Prostate gland (tissue), 2 donors: ENCODE data around the gene KRT76. TPM values are rescaled to one million over a fixed set of nuclear protein-coding genes. Genes with fewer than 3 reads are reported as not detected.

Experiments used
- DNase-seq: peaks from one replicate; pipeline ENCODE4 v3.0.0-alpha.2; 2019; ENCODE audit warnings: low spot score
- H3K27ac ChIP-seq, 2 donors: fragments of 200-600 bp; sonication (generic); 2 replicates each; pipeline ENCODE4 v1.5.1; 2017 to 2019
- H3K27me3 ChIP-seq: fragments of 200-600 bp; sonication (generic); replicated peaks from 2 replicates; pipeline ENCODE4 v1.5.1; 2019; ENCODE audit not compliant: insufficient read depth
- H3K36me3 ChIP-seq, 2 donors: fragments of 200-600 bp; sonication (generic); 1 replicate in 1 of 2; 2 replicates in 1 of 2; pipeline versions ENCODE4 v1.5.1 to v1.8.1; 2017 to 2019
- H3K4me1 ChIP-seq: fragments of 200-600 bp; sonication (generic); replicated peaks from 2 replicates; pipeline ENCODE4 v1.5.1; 2019
- H3K4me3 ChIP-seq, 2 donors: fragments of 200-600 bp; sonication (generic); 2 replicates each; pipeline ENCODE4 v1.5.1; 2017 to 2019
- H3K9me3 ChIP-seq: fragments of 200-600 bp; sonication (generic); 2 replicates; pipeline ENCODE4 v1.5.1; 2017
- POLR2A ChIP-seq: fragments of 450-650 bp; IDR thresholded peaks from one replicate; pipeline ENCODE4 v1.6.1; 2016; ENCODE audit warnings: antibody characterized with exemption, mild to moderate bottlenecking
- POLR2AphosphoS5 ChIP-seq: sonication (generic); formaldehyde crosslinking; IDR thresholded peaks from one replicate; pipeline ENCODE4 v1.6.1; 2017; ENCODE audit warnings: antibody characterized with exemption
- WGBS: methylation state at CpG from one replicate; pipeline ENCODE4 v1.1.5; 2018; 5-methylcytosine and 5-hydroxymethylcytosine counted together
- intact Hi-C: fragments of 100-400 bp; cut with DNase I; formaldehyde crosslinking; loops from one replicate; pipeline ENCODE4 v1.14.2; 2022
- total RNA-seq, 2 donors: library from RNA; depleted of rRNA; stranded (reverse); fragments of >200 nt; gene quantifications; one replicate each; pipeline ENCODE4 v1.1.0, GENCODE V29; 2016
- TF ChIP-seq, protein P1 (sequence below), 4 experiments: fragments of 200-600 bp in 2 of 4; fragments of 450-650 bp in 2 of 4; sonication (generic) in 2 of 4; IDR thresholded peaks; 1 replicate in 3 of 4; 2 replicates in 1 of 4; pipeline ENCODE4 v1.5.1; 2016 to 2019; ENCODE audit warnings: antibody characterized with exemption in 4 of 4, mild to moderate bottlenecking in 2 of 4, moderate library complexity in 2 of 4

KRT76 gene
- total RNA-seq, 2 donors from 2014 or later, result not detected

DNA sequence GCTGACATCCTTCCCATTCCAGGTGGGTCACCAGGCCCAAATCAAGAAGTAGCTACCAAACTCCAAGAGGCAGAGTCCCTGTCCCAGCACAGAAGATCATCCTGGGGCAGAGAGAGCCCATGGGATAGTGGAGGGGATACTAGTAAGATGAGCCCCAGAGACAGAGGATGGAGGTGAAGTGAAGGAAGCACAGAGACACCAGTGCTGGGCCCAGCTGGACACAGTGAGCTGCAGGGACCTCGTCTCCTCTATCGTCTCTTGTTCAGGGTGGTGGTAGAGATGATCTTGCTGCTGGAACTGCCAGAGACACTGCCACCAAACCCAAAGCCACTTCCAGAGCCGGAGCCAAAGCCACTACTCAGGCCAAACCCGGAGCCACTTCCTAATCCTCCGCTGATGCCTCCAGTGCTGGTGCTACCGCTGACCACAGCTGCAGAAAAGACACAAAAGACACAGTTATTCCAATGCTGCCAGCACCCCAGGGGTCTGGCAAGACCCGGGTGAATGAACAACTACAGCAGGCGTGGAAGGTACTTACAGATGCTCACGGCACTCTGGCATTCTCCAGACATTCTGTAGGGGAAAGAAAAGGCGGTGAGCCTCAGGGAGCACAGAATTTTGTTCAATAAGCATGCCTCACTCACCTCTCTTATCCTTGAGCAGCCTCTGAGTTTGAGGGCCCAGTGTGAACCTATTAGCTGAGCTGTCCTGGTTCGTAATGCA lies 29.8 kb upstream of the KRT76 start:
- 91% methylated on average over 11 of the region's 11 CpGs for WGBS

DNA sequence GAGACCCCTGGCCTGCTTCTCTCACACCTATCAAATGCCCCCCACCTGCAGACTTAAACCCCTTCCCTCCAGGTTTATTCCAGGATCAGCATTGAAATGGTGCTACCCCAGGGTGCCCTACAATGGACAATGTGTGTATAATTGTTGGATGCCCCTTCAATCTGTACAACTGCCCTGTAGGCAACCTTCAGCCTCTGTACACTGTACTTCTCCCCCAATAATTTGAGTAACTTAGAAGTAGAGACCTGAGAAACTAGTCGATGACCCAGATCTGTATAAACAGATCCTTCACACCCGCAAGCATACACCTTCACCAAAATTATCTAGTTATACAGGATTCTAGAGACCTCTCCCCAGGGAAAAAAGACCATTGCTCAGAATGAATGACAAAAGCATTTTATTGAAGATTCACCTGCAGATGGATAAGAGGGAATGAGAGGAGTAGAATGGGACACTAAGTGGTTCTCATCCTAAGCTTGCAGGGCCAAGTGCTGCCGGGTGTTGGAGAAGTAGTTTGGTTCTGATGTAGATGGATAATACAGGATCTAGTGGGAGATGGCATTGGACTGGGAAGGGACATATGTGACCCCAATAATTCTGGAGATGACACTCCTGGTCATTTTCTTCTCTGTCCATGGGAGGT lies 29.1 kb upstream of the KRT76 start:
- Histone ChIP-seq H3K36me3 (no peaks in the 10 kb centered on the region), H3K4me1 (no peaks in the 10 kb centered on the region), H3K27me3 (peaks cover 18% of the 10 kb centered on the region), H3K9me3 (no peaks in the 10 kb centered on the region), H3K27ac (no peak overlapping the region), H3K4me3 (no peak overlapping the region)
- intact Hi-C loops, result no loop called here
- no peak for TF ChIP-seq POLR2AphosphoS5
- TF ChIP-seq, protein P1, sequence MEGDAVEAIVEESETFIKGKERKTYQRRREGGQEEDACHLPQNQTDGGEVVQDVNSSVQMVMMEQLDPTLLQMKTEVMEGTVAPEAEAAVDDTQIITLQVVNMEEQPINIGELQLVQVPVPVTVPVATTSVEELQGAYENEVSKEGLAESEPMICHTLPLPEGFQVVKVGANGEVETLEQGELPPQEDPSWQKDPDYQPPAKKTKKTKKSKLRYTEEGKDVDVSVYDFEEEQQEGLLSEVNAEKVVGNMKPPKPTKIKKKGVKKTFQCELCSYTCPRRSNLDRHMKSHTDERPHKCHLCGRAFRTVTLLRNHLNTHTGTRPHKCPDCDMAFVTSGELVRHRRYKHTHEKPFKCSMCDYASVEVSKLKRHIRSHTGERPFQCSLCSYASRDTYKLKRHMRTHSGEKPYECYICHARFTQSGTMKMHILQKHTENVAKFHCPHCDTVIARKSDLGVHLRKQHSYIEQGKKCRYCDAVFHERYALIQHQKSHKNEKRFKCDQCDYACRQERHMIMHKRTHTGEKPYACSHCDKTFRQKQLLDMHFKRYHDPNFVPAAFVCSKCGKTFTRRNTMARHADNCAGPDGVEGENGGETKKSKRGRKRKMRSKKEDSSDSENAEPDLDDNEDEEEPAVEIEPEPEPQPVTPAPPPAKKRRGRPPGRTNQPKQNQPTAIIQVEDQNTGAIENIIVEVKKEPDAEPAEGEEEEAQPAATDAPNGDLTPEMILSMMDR (IDR thresholded peaks at IDR 0.05), result no peak
- no peak for TF ChIP-seq POLR2A
- no peak for DNase-seq
- WGBS, result 91% methylated on average over 3 of the region's 3 CpGs

More for the DNA sequence above, 29.8 kb upstream of the KRT76 start:
- TF ChIP-seq POLR2A, result no peak
- no peak for TF ChIP-seq POLR2AphosphoS5
- TF ChIP-seq, protein P1 (IDR thresholded peaks at IDR 0.05), result no peak
- Histone ChIP-seq H3K36me3 (no peaks in the 10 kb centered on the region), H3K4me3 (no peak overlapping the region), H3K27ac (no peak overlapping the region), H3K27me3 (peaks cover 19% of the 10 kb centered on the region), H3K9me3 (no peaks in the 10 kb centered on the region), H3K4me1 (no peaks in the 10 kb centered on the region)
- DNase-seq, result no peak
- intact Hi-C loops, result no loop called here

DNA sequence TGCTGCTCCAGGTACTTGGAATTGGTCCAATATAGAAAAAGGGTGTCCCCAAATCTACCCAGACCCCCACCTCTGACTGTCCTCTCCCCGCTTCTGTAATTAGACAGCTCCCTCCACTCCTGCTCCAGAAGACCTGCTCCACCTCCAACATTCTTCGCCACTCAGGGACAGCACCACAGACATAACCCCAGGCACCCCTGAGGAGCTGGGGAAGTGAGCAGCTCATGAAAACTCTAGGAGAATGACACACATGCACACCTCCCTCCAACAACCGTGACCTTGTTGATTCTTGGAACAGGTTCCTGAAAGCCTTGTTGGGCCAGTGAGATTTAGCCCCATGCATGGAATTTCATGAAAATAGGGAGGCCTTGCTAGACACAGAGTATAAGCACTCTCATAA lies 28.6 kb upstream of the KRT76 start:
- Histone ChIP-seq H3K4me3 (no peak overlapping the region), H3K36me3 (no peaks in the 10 kb centered on the region), H3K27me3 (peaks cover 18% of the 10 kb centered on the region), H3K9me3 (no peaks in the 10 kb centered on the region), H3K4me1 (no peaks in the 10 kb centered on the region), H3K27ac (no peak overlapping the region)
- TF ChIP-seq POLR2A (no peak), POLR2AphosphoS5 (no peak)
- TF ChIP-seq, protein P1 (IDR thresholded peaks at IDR 0.05), result no peak
- WGBS, result 82% methylated on average over 3 of the region's 3 CpGs
- no peak for DNase-seq
- intact Hi-C loops, result no loop called here

DNA sequence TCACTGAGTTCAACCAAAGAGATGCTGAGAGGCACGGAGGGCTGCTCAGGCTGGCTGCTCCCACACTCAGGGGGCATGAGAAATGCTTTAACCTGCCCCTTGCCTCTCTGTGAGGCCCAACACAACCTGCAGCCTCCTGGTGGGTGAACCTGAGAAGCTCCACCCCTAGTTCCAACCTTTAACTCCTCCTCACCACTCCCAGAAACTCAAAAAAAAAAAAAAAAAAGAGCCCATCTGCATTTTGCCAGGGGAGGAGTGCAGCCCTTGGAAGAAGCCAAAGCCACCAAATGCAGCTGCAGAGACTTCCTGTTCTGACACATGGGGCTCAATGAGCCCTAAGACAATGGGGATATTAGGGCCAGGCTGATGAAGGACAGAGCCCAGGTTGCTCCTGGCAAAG lies 27.9 kb upstream of the KRT76 start:
- H3K27ac ChIP-seq, result no peak overlapping the region
- intact Hi-C loops, result no loop called here
- DNase-seq, result no peak

More for the DNA sequence above, 27.9 kb upstream of the KRT76 start:
- WGBS, result 59% methylated on average over 1 of the region's 1 CpG
- H3K36me3 ChIP-seq, result no peaks in the 10 kb centered on the region
- no peaks in the 10 kb centered on the region for H3K9me3 ChIP-seq
- TF ChIP-seq, protein P1 (IDR thresholded peaks at IDR 0.05), result no peak
- TF ChIP-seq POLR2A (no peak), POLR2AphosphoS5 (no peak)
- peaks cover 18% of the 10 kb centered on the region for H3K27me3 ChIP-seq
- no peak overlapping the region for H3K4me3 ChIP-seq
- no peaks in the 10 kb centered on the region for H3K4me1 ChIP-seq
